Caco-2 (cell line): ENCODE measurements around the gene TXNDC15. TPM values are rescaled to one million over a fixed set of nuclear protein-coding genes. Genes with fewer than 3 reads are reported as not detected.

Experiments
- BruUV-seq: library from RNA; stranded (reverse); fragments of 400-500 nt; replicated peaks from 2 replicates; lab custom pipeline; 2021; lab: Mats Ljungman, UMichigan
- CTCF ChIA-PET: fragments of 300-600 bp; sonication (Branson Sonifier 250); formaldehyde crosslinking; loops from one replicate; lab custom pipeline; 2022; ENCODE audit warnings: antibody characterized with exemption; lab: Charles Lee
- POLR2A ChIA-PET: fragments of 300-600 bp; sonication (Branson Sonifier 250); formaldehyde crosslinking; loops from one replicate; lab custom pipeline; 2022; ENCODE audit warnings: antibody characterized with exemption; lab: Charles Lee
- DNase-seq, 2 experiments: peaks; one replicate each; pipeline versions ENCODE4 v3.0.0 to v3.0.0-alpha.2; 2020 to 2022
- H3K27me3 ChIP-seq: replicated peaks from 2 replicates; pipeline ENCODE4 v1.6.0; 2011; ENCODE audit warnings: low read length; ENCODE audit not compliant: control insufficient read depth, insufficient read depth
- H3K36me3 ChIP-seq: 2 replicates; pipeline ENCODE4 v1.5.1; 2011; ENCODE audit warnings: low read length; ENCODE audit not compliant: control insufficient read depth, insufficient read depth
- H3K4me1 ChIP-seq: fragments of 250-450 bp; sonication (Bioruptor Pico); 2 replicates; pipeline ENCODE4 v1.5.1; 2020; ENCODE audit warnings: mild to moderate bottlenecking
- H3K4me3 ChIP-seq: 2 replicates; pipeline ENCODE4 v1.5.1; 2011; ENCODE audit warnings: low read depth, mild to moderate bottlenecking, control low read depth, low read length
- H3K9me3 ChIP-seq: fragments of 250-450 bp; sonication (Bioruptor Pico); 2 replicates; pipeline ENCODE4 v1.5.1; 2020; ENCODE audit warnings: mild to moderate bottlenecking, moderate library complexity
- H3K27ac Mint-ChIP-seq: one replicate; pipeline ENCODE4 v1.8.0; 2022; ENCODE audit warnings: mixed read lengths; ENCODE audit not compliant: unreplicated experiment
- H3K27me3 Mint-ChIP-seq: one replicate; pipeline ENCODE4 v1.8.0; 2022; ENCODE audit warnings: mixed read lengths; ENCODE audit not compliant: insufficient read depth, unreplicated experiment
- H3K36me3 Mint-ChIP-seq: one replicate; pipeline ENCODE4 v1.8.0; 2022; ENCODE audit warnings: mild to moderate bottlenecking, mixed read lengths; ENCODE audit not compliant: insufficient read depth, unreplicated experiment
- H3K4me1 Mint-ChIP-seq: one replicate; pipeline ENCODE4 v1.8.0; 2022; ENCODE audit warnings: low read depth, mixed read lengths; ENCODE audit not compliant: unreplicated experiment
- H3K4me3 Mint-ChIP-seq: one replicate; pipeline ENCODE4 v1.8.0; 2022; ENCODE audit warnings: mild to moderate bottlenecking, moderate library complexity, mixed read lengths; ENCODE audit not compliant: unreplicated experiment
- H3K9me3 Mint-ChIP-seq: one replicate; pipeline ENCODE4 v1.8.0; 2022; ENCODE audit warnings: mixed read lengths; ENCODE audit not compliant: unreplicated experiment
- intact Hi-C: fragments of 100-400 bp; cut with micrococcal nuclease; formaldehyde crosslinking; loops from one replicate; pipeline ENCODE4 v1.10.0; 2022; ENCODE audit not compliant: unreplicated experiment
- total RNA-seq: library from RNA; stranded (reverse); gene quantifications from 2 replicates; pipeline ENCODE4 v1.2.3, GENCODE V29; 2022
- TF ChIP-seq, protein P1 (sequence below), 2 experiments: fragments of 200-600 bp in 1 of 2; IDR thresholded peaks; 1 replicate in 1 of 2; 2 replicates in 1 of 2; pipeline versions ENCODE4 v1.5.1 to v1.8.0; 2011 to 2022; ENCODE audit warnings: antibody characterized with exemption in 1 of 2, control low read depth in 1 of 2, inconsistent platforms in 1 of 2, low read depth in 1 of 2, low read length in 1 of 2, mild to moderate bottlenecking in 1 of 2, moderate library complexity in 1 of 2; ENCODE audit not compliant: insufficient read depth in 1 of 2, severe bottlenecking in 1 of 2, unreplicated experiment in 1 of 2

Gene TXNDC15
- total RNA-seq, 1 experiment from 2014 or later, result 39.6 TPM

DNA sequence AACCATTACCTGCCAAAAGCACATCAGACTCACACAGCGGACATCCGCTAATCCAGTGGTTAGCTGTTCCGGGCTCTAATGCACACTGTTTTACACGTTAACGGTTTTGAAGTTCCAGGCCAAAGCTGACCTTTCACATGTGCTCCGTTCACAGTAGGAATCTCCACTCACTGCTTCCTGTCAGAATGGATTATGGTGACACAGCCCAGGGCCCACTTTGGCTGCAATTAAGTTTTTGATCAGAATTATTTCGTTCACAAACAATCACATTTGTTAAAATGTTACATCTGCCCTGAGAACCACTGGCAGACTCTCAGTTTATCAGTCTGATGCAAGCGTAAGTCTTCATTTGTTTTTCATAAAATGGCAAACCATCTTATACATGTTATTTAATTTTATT, 63.4 kb downstream of the TXNDC15 start:
- Mint-ChIP-seq H3K4me3 (no peak overlapping the region), H3K27me3 (no peaks in the 10 kb centered on the region), H3K4me1 (no peaks in the 10 kb centered on the region), H3K36me3 (peaks cover 22% of the 10 kb centered on the region), H3K9me3 (no peaks in the 10 kb centered on the region), H3K27ac (no peak overlapping the region)
- Histone ChIP-seq H3K27me3 (no peaks in the 10 kb centered on the region), H3K4me1 (no peaks in the 10 kb centered on the region), H3K4me3 (no peak overlapping the region), H3K9me3 (no peaks in the 10 kb centered on the region), H3K36me3 (no peaks in the 10 kb centered on the region)
- intact Hi-C loops, result no loop called here
- TF ChIP-seq, protein P1, sequence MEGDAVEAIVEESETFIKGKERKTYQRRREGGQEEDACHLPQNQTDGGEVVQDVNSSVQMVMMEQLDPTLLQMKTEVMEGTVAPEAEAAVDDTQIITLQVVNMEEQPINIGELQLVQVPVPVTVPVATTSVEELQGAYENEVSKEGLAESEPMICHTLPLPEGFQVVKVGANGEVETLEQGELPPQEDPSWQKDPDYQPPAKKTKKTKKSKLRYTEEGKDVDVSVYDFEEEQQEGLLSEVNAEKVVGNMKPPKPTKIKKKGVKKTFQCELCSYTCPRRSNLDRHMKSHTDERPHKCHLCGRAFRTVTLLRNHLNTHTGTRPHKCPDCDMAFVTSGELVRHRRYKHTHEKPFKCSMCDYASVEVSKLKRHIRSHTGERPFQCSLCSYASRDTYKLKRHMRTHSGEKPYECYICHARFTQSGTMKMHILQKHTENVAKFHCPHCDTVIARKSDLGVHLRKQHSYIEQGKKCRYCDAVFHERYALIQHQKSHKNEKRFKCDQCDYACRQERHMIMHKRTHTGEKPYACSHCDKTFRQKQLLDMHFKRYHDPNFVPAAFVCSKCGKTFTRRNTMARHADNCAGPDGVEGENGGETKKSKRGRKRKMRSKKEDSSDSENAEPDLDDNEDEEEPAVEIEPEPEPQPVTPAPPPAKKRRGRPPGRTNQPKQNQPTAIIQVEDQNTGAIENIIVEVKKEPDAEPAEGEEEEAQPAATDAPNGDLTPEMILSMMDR (IDR thresholded peaks at IDR 0.05; ENCODE audit: insufficient read depth in 1 of 2, low read depth in 1 of 2, low read length in 1 of 2, severe bottlenecking in 1 of 2, unreplicated experiment in 1 of 2), result no peak
- BruUV-seq, result no TSS peak
- ChIA-PET POLR2A (interaction anchor here (0.6 kb wide), 1 partner anchor 222 kb away, joined by 3 read pairs; no protein-coding TSS in a partner anchor), CTCF (no interaction called here)
- no peak for DNase-seq

DNA sequence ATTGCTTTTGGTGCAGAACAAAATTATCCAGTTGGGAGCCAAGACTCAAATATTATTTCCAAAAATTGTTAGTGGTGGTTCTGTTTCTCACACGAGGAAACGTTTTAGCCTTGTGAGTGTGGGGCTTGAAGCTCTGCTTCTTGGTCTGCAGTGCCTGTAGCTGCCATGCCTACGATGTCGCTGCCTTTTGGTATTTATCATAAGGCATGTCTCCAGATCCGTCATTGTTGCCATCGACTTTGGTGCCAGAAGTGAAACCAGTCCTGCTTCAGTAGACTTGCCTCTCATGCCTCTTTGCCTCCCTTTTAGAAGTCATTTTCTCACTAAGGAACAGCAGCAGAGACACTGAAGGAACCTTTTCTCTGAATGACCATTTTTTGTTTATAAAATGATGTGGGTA, 63.9 kb downstream of the TXNDC15 start:
- no peaks in the 10 kb centered on the region for H3K27me3 Mint-ChIP-seq
- CTCF ChIA-PET, result no interaction called here
- Histone ChIP-seq H3K4me3 (no peak overlapping the region), H3K9me3 (no peaks in the 10 kb centered on the region), H3K4me1 (no peaks in the 10 kb centered on the region), H3K36me3 (no peaks in the 10 kb centered on the region), H3K27me3 (no peaks in the 10 kb centered on the region)
- peaks cover 22% of the 10 kb centered on the region for H3K36me3 Mint-ChIP-seq
- no TSS peak for BruUV-seq
- TF ChIP-seq, protein P1 (IDR thresholded peaks at IDR 0.05; ENCODE audit: insufficient read depth in 1 of 2, low read depth in 1 of 2, low read length in 1 of 2, severe bottlenecking in 1 of 2, unreplicated experiment in 1 of 2), result no peak
- H3K9me3 Mint-ChIP-seq, result no peaks in the 10 kb centered on the region
- POLR2A ChIA-PET, result no interaction called here
- DNase-seq, result no peak
- H3K4me1 Mint-ChIP-seq, result no peaks in the 10 kb centered on the region
- no peak overlapping the region for H3K27ac Mint-ChIP-seq
- no peak overlapping the region for H3K4me3 Mint-ChIP-seq
- intact Hi-C loops, result no loop called here

DNA sequence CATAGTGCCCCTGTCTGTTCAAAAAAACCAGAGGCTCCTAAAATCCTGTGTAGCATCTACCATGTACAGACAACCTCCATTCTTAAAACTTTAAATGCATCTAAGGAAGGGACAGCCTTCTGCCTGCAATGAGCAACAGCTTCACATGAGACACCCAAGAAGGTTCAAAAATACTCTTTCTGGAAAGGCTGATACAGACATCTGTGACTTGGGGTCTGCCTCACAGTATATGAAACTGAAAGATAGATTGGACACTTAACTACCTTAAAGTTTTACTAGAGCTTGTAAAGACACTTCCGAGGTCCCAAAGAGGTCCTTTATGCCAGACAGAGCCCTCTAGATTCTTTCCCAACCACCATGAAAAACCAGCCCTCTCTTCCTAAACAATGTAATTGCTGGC, 65.3 kb downstream of the TXNDC15 start:
- DNase-seq, result no peak
- no TSS peak for BruUV-seq
- H3K9me3 ChIP-seq, result no peaks in the 10 kb centered on the region
- CTCF ChIA-PET, result no interaction called here
- no peaks in the 10 kb centered on the region for H3K4me1 ChIP-seq
- H3K36me3 ChIP-seq, result no peaks in the 10 kb centered on the region
- intact Hi-C loops, result no loop called here
- H3K9me3 Mint-ChIP-seq, result no peaks in the 10 kb centered on the region
- no peak overlapping the region for H3K27ac Mint-ChIP-seq
- H3K27me3 ChIP-seq, result no peaks in the 10 kb centered on the region
- TF ChIP-seq, protein P1 (IDR thresholded peaks at IDR 0.05; ENCODE audit: insufficient read depth in 1 of 2, low read depth in 1 of 2, low read length in 1 of 2, severe bottlenecking in 1 of 2, unreplicated experiment in 1 of 2), result no peak
- H3K36me3 Mint-ChIP-seq, result peaks cover 22% of the 10 kb centered on the region
- no peaks in the 10 kb centered on the region for H3K27me3 Mint-ChIP-seq
- no peak overlapping the region for H3K4me3 Mint-ChIP-seq
- POLR2A ChIA-PET, result interaction anchor here (0.7 kb wide), 1 partner anchor 225 kb away, joined by 4 read pairs; no protein-coding TSS in a partner anchor
- no peaks in the 10 kb centered on the region for H3K4me1 Mint-ChIP-seq
- H3K4me3 ChIP-seq, result no peak overlapping the region
